CD1c-positive myeloid dendritic cell (primary cell): Measurements from ENCODE around the gene NAB2.

Experiments
- DNase-seq: peaks from one replicate; pipeline ENCODE4 v3.0.0-alpha.2; 2016; ENCODE audit errors: extremely low spot score

The NAB2 gene

DNA sequence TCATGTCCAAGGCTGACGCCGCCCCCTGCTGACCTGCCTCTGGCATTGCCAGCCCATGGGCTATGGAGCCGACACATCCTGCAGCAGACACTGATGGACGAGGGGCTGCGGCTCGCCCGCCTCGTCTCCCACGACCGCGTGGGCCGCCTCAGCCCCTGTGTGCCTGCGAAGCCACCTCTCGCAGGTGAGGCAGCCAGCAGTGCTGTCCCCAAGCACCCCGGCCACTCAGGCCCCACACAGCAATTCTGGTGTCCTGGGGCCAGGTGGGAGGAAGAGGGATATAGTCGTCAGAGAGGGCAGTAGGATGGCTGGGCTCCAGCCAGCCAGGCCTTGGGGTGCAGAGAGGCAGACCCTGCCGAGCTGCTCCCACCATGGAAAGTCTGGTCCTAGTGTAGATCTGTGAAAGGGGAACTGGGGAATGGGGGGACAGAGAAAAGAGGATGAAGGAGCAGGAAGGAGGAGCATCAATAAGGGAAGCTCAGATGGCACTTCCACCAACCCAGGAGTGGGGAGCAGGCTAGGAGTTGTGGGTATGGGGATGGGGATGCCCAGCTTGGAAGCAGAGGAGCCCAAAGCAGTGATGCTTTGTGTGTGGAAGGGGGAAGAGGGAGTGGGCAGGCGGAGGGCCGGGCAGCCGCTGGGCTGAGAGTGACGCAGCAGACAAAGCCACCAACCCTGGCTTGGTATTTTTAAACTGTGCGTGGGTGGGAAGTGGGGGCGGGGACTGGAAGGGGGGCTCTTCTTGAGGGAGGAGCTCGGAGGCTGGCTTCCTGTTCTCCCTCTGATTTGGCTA, 4.7 kb downstream of the NAB2 start:
- DNase-seq = peak; percentile 79

DNA sequence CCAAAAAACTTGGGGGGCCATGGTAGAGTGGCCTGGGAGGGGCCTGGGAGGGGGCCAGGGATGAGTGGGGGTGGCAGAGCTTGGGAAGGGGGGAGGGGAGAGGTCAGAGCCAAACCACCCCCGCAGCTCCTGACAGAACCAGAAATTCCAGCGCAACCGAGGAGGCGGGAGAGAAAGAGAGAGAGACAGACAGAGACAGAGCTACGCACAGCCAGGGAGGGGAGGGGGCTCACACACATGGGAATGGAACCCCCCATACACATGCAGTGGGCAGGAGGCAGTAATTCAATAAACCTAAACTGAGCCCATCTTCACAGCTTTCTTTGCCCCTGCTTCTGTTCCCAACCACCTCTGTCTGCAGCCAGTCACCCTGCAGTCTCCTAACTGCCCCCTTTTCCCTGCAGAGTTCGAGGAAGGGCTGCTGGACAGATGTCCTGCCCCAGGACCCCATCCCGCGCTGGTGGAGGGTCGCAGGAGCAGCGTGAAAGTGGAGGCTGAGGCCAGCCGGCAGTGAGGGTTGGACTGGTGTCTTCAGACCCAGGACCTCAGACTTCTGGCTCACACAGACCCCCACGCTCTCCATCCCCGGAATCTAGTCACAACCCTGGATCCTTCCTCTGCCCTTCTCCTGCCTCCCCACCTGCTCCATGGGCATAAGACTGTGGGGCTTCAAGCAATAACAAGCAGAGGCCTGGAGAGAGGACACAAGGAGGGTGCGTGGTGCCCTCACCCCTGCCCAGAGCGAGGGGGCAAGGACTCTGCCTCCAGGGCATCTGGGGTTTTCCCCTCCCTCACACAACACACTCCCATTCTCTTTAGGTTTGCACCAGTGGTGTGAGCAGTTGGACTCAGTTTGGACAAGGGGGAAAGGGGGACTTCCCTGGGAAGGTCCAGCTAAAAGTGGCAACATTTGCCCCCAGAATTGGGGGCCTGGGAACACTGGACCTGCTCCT, 5.6 kb downstream of the NAB2 start:
- no peak for DNase-seq

DNA sequence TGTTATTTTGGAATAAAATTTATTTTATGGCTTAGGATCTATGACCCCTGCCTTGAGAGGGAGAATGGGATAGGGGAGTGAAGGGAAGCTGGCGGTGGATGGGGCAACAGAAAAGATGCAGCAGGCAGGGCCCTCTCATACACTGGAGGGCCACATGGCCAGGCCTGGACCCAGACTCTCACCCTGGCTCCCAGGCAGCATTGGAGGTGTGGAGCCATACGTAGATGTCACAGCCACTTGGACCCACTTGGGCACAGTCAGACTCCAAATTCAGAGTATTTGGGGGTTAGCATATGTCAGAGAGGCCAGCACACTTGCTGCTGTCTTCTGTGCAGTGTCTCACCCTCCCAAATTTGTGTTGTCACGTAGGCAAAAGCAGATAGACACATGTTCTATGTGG, 6.5 kb downstream of the NAB2 start:
- DNase-seq = no peak

DNA sequence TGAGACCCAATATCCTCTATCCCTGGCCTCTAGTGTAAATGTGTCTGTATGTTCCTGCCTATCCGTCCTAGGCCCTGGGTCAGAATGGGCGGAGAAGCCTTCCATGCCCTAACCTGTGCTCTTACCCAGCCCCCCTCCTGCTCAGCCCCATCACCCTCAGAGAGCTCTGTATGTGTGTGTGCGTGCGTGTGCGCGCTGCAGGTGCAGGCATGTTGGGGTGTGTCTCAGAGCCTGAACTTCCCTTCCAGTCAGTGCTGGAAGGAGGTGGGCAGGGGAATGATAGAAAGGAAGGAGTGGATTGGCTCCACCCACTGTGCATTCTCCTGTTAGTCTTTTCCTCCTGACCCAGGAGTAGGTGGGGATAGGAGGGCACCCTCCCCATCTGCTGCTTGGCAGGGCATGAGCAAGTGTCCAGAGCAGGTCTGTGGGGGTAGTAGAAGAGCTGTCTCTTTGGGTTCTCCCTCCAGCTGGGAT, 7.2 kb downstream of the NAB2 start:
- no peak for DNase-seq

DNA sequence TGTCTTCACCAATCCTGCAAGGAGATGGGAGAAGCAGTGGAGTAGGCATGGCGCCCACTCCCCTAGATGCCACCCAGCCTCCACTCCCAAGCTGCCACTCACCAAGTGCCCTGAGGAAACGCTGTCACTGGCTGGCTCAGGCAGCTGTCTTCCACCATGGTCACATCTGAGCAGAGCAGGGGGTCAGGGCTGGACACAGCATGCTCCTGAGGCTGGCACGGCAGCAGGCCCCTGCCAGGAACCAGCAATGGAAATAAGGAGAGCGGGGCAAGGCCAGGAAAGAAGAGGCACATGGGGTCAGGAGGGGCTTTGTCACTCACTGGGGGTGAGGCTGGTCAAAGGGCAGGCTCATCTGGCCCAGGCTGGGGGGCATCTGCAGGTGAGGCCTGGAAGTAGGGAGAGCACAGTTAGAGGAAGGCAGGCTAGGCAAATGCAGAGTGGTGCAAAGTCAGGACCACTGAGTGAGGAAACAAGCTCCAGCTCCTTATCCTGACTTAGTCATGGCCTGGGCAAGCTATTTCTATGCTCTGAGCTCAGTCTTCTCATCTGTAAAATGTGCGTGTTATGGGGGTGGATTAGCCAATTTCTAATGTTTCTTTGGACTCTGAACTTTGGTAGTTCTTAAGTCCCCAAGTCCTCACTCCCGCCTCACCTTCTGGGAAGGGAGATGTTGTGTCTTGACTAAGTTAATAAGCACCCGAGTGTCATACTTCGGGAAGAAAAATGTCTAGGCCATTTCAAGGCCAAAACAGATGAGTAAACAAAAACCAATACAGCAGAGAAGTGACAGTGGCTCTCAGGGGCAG, 8.0 kb downstream of the NAB2 start:
- no peak for DNase-seq

DNA sequence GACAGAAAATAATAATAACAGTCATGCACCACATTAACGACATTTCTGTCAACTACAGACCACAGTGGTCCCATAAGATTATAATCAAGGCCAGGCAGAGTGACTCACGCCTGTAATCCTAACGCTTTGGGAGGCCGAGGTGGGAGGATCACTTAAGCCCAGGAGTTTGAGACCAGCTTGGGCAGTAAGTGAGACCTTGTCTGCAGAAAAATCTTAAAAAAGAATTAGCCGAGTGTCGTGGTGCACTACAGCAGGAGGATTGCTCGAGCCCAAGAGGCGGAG, 8.6 kb downstream of the NAB2 start:
- no peak for DNase-seq

DNA sequence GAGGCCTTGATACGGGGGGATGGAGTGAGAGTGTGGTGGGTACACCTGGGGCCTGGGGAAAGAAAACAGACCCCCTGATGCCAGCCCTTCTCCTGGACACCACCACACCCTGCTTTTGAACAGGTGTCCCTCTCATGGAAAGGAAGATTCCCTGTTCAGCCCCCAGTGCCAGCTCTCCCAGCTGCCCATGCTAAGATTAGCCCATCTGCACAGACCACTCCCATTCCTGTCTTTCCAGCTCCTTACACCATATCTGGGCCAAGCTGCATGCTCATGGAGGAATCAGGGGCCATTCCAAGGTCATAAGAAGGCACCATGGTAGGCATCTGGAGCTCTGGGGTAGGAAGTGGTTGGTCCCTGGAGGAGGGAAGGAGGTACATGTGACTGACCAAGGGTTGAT, 9.6 kb downstream of the NAB2 start:
- no peak for DNase-seq

DNA sequence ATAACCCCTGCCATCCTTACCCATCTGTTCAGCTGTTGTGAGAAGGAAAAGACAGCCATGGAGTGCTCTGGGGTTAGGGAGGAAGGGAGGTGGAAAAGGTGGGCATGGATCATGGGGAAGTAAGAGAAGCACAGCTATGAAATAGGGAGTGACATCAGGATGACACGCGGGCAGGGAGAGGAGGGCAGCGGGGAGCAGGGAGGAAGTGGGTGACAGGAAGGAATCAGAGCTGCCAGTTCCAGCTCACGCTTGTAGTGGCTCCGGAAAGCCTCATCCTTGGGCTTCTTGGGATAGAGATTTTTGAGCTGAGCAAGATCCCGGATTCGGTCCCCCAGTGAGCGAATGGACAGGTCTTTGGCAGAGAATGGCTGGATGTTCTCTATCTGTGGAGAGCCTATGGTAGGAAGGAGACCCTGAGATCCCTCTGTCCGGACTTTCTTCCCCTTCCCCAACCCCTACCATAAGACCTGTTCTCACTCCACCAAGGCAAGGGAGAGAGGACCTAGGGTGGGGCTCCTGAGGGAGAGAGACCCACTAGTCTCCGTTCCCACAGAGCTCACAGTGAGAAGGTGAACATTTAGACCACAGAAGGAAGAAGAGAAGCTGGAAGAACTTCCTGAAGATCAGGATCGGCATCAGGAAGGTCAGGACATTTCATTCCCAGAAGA, 10.3 kb downstream of the NAB2 start:
- DNase-seq = peak; percentile 53

DNA sequence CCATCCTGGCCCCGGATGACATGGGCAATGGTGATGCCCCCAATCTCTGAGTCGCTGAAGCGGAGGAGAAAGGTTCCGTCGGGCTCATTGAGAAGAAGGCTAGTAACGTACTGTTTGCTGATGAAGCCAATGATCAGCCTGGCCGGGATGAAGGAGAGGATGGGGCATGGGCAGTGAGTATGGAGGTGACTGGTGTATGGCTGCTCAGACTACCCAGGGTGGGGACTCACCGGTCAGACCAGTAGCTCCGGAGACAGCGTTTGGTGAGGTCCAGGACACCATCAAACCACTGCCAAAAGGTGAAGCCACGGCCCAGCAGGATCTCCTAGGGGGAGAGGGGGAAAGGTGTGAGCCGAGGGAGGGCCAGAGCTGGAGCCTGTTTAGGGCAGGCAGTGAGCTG, 10.9 kb downstream of the NAB2 start:
- no peak for DNase-seq

DNA sequence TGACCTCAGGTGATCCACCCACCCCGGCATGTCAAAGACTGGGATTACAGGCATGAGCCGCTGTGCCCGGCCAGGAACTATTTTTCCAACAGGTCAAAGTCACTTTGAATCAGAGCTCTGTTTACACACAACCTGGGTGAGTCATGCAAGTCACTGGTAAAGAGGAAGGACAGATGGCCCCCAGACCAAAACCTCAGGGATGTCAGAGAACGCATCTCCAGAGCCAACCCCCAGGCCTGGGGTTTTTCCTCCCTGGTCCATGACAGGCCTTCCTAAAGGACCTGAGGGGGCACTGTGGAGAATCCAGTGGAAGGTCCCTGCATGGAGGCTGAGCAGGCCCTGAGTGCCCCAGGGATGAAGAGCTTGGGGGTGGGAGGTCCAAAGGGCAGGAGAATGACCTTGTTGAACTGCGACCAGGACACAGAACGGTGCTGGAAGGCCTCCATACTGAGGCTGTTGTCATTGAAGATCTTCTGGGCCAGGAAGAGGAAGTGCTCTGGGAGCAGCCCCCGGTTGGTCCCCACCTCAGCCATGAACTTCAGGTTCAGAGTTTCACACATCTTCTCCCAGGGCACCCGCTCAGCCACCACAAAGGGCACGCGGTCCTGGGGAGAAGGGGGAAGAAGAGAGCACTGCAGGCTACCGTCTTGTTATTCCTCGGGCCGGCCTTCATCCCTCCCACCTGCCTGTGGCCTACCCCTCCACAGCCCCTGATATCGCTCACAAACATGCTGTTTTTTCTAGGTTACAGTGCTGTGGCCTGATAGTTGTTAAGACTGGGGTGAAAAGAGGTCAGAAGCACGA, 13.2 kb downstream of the NAB2 start:
- peak; percentile 53 for DNase-seq

DNA sequence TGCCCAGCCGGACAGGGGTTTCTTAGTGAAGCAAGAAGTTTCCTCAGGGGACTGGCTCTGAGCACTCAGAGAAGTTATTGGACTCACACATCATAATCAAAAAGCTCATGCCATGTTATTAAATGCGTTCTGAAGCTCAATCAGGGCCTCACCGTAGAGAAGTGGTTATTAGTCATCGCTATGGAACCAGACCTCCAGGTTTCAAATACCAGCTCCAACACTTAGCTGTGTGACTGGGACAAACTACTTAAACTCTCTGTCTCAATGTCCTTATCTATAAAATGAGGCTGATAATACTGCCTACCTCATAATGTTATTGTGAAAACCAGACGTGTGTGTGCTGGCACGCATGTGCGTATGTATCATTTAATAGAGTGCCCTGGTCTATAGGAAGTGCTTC, 14.9 kb downstream of the NAB2 start:
- DNase-seq = no peak

DNA sequence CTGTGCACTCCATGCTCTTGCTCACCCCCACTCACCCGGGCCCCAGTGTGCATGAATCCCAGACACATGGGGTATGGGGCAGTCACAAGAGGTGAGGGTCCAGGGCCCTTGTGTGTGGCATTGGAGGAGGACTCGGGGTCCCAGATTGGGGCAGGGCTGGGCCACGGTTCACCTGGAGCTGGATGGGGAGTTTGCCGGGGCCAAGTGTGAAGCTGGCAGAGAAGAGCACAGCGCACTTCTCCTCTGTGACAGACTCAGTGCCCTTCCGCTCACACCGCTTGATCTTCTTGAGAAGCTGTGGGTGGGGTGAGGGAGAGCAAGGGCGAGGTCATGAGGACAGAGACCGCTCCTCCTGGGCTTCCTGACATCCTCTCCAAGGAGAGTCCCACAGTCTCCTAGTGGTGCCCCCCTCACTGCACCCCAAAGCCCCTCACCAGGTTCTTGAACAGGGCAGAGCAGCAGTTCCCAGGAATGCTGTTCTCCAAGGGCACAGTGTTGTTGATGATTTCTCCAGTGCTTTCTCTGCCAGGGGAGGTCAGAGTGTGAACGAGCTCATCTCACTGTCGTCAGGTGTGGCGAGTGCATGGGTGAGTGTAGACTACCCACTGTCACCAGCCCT, 15.5 kb downstream of the NAB2 start:
- DNase-seq = peak; percentile 65

DNA sequence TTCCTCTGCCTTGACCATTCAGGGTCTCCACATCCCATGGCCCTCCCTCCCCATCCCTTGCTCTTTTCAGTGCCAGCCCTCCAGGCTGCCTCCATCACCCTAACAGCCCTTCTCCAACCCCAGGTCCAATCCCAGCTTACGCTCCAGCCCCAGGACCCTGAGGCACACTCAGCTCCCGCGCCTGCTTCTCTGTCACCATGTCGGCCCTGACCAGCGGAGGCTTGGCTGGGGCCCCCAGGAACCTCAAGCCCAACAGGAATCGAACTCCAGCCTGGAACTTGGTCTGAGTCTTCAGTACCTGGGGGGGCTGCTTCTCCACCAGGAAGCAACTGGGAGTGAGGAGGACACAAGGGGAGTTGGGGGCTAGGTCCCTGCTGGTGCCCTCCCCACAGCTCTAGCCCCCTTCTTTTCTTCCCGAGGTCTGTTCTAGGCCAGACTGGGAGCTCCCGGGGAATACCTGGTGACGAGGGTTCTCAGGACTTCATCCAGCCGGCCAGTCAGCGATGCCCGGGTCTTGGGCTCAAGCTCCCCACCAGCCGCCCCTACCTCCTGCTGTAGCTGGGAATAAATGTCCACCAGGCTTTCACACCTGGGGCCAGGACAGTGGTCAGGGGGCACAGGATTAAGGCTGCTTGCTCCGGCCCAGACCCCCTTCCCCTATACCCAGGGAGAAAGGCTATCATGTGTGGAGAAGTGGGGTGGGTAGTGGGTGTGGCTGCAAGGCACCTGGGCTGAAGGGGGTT, 16.3 kb downstream of the NAB2 start:
- DNase-seq = no peak

DNA sequence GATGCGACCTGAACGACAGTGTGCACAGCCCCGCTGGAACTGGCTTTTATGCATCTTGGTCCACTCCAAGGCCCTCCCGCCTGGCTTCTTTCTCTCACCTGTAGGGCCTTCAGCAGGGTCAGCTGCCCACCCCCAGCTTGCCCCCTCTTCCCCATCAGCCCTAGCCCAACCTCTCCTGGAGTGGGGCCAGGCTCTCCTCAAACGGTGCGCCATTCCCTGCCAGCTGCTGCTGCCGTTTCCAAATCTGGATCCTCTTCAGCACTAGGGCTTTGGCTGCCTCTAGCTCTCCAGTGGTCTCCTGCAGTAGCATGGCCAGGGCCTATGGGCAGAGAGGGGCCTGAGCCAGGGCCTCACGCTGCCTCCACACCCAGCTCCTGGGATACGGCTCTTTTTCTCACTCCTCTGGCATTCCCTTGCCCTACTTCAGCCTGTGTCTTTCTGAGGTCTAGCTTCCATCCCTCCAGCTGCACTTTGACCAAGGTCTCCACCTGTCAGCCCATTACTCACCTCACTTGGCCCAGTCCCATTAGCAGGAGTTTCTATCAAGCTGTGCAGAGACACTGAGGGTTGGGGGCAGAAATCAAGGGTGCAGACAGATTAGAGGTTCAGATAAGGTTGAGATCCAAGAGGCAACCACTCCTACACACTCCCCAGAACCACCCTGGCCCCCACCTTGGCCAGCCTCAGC, 17.3 kb downstream of the NAB2 start:
- DNase-seq = no peak

DNA sequence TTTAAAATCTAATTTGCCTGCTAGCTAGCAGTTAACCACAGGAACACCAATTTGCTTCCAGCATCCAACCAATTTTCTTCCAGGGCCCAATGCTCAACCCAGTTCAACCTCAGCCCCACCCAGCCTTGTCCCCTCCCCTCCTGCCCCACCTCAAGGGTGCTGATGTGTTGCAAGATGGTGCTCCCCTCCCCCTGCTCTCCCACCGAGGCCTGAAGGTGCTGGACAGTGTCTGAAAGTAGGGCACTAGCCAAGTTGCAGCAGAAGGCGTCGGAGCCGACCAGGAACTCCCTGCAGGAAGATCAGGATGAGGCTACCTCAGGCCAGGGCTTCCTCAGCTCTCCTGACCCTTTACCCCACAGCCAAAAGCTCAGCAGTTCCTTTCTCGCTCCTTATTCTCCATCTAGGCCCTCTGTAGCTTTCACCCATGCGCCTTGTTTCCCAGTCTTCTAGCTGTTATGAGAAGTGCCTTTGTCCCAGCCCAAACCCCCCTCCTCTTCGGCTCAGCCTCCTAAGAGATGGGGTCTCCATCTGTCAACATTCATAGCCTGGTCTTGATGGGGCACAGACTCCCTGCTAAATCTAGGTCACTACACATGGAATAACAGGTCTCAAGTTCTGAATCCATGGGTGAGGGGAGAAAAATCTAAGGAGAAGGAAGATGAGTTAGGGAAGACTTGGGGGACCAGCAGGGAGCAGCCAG, 18.7 kb downstream of the NAB2 start:
- DNase-seq = no peak

DNA sequence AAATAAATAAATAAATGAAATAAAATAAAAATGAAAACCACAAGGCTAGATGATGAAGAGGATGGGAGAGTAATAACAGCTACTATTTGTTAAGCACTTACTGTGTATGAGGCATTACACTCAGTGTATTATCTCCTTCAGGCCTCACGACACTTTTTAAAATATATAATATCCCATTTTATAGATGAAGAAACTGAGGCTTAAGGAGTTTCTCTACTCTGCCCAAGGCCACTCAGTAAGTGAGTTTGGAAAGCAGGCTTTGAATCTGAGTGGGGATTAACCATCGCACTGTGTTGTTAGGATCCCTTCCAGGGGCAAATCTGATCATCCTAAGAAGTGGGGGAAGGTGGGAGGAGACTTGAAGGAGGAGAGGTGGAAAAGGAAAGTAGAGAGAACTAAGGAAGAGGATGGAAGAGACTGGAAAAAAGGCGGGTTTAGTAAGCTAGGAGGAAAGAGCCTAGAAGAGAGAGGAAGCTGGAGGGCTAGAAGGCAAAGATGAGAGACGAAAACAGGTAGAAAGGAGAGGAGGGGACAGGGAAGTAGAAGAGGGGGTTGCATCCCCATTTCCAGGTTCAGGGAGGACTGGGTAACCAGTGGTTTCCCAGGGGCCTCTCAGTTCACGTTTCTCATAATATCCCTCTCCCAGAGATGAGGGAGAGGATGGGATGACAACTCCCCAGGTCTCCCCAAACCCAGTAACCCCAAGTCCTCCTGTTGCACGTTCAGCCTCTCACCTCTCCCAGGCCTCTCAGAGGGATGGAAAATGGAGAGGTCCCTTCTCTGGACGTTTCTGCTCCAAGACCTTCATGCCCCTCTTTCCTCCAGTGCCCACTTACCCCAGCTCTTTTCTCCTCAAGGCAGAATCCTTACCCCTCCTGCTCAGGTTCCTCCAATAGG, 20.5 kb downstream of the NAB2 start:
- DNase-seq = no peak
